ENCODE measurements around the gene DNAH14.
"Not testable (repeated sequence)": the region's sequence is repeated elsewhere in the genome, so short reads cannot be mapped to it uniquely, and the experiment has no call there.

The DNAH14 gene

GRCh38 chr1:224922404-224923164, 6.9 kb upstream of the DNAH14 start:
- DNase-seq = peak; percentile 7

GRCh38 chr1:224923726-224924125, 5.7 kb upstream of the DNAH14 start:
- DNase-seq = no peak

- DNase-seq = not testable (repeated sequence)
Measured at GRCh38 chr1:224927631-224928030, 1.8 kb upstream of the DNAH14 start.

GRCh38 chr1:224928906-224929305, 569 bp upstream of the DNAH14 start:
- no peak for DNase-seq

GRCh38 chr1:224931605-224932004, 2.1 kb downstream of the DNAH14 start:
- DNase-seq = no peak

- DNase-seq = no peak
Measured at GRCh38 chr1:224932607-224933249, 3.3 kb downstream of the DNAH14 start.

GRCh38 chr1:224933584-224933983, 4.1 kb downstream of the DNAH14 start:
- no peak for DNase-seq

GRCh38 chr1:224938652-224939051, 9.2 kb downstream of the DNAH14 start:
- DNase-seq = no peak

- DNase-seq = no peak
Measured at GRCh38 chr1:224939844-224940425, 10.5 kb downstream of the DNAH14 start.

GRCh38 chr1:224940735-224941134, 11.3 kb downstream of the DNAH14 start:
- not testable (repeated sequence) for DNase-seq

- DNase-seq = not testable (repeated sequence)
Measured at GRCh38 chr1:224945651-224946348, 16.3 kb downstream of the DNAH14 start.

GRCh38 chr1:224946349-224946691, 16.8 kb downstream of the DNAH14 start:
- not testable (repeated sequence) for DNase-seq

GRCh38 chr1:224957696-224958095, 28.2 kb downstream of the DNAH14 start:
- no peak for DNase-seq

GRCh38 chr1:224958490-224958889, 29.0 kb downstream of the DNAH14 start:
- DNase-seq = no peak

GRCh38 chr1:224959115-224959514, 29.6 kb downstream of the DNAH14 start:
- no peak for DNase-seq

- no peak for DNase-seq
Measured at GRCh38 chr1:224959656-224960055, 30.2 kb downstream of the DNAH14 start.

- DNase-seq = no peak
Measured at GRCh38 chr1:224980181-224980580, 50.7 kb downstream of the DNAH14 start.

GRCh38 chr1:224981922-224982354, 52.5 kb downstream of the DNAH14 start:
- not testable (repeated sequence) for DNase-seq

GRCh38 chr1:224988042-224988441, 58.6 kb downstream of the DNAH14 start:
- DNase-seq = no peak

- no peak for DNase-seq
Measured at GRCh38 chr1:224989615-224990014, 60.1 kb downstream of the DNAH14 start.

- not testable (repeated sequence) for DNase-seq
Measured at GRCh38 chr1:224991550-224991949, 62.1 kb downstream of the DNAH14 start.

- no peak for DNase-seq
Measured at GRCh38 chr1:224995602-224996001, 66.1 kb downstream of the DNAH14 start.

- DNase-seq = no peak
Measured at GRCh38 chr1:224996266-224996665, 66.8 kb downstream of the DNAH14 start.

- no peak for DNase-seq
Measured at GRCh38 chr1:224998185-224998584, 68.7 kb downstream of the DNAH14 start.

All from NCI-H2107 (cell line).